Nephron (organoid): ENCODE data around the gene THAP8.

Source experiments
- H3K27ac Mint-ChIP-seq, 3 experiments: 2 replicates each; pipeline ENCODE4 v1.8.0; 2020; ENCODE audit warnings: mixed read lengths in 3 of 3, mild to moderate bottlenecking in 2 of 3, moderate library complexity in 1 of 3
- H3K27me3 Mint-ChIP-seq: 2 replicates; pipeline ENCODE4 v1.8.0; 2021; ENCODE audit warnings: low read depth, mild to moderate bottlenecking, moderate library complexity, mixed read lengths
- H3K36me3 Mint-ChIP-seq: 2 replicates; pipeline ENCODE4 v1.8.0; 2020; ENCODE audit warnings: low read depth, mixed read lengths
- H3K4me1 Mint-ChIP-seq: 2 replicates; pipeline ENCODE4 v1.8.0; 2020; ENCODE audit warnings: mixed read lengths
- H3K4me3 Mint-ChIP-seq, 3 experiments: 2 replicates each; pipeline ENCODE4 v1.8.0; 2020; ENCODE audit warnings: mild to moderate bottlenecking in 3 of 3, mixed read lengths in 3 of 3, moderate library complexity in 2 of 3
- H3K9me3 Mint-ChIP-seq: 2 replicates; pipeline ENCODE4 v1.8.0; 2020; ENCODE audit warnings: mixed read lengths
- CTCF ChIP-seq, 3 experiments: fragments of 200-600 bp; sonication (generic); IDR thresholded peaks; one replicate each; pipeline ENCODE4 v1.5.0; 2021; ENCODE audit warnings: antibody characterized with exemption in 3 of 3; ENCODE audit not compliant: unreplicated experiment in 3 of 3

THAP8 gene

GRCh38 chr19:36027696-36028095 is 26.4 kb downstream of the THAP8 start:
- Mint-ChIP-seq H3K4me1 (peaks cover 17% of the 10 kb centered on the region), H3K27me3 (no peaks in the 10 kb centered on the region), H3K36me3 (peaks cover 39% of the 10 kb centered on the region), H3K9me3 (no peaks in the 10 kb centered on the region), H3K4me3 (no peak overlapping the region), H3K27ac (no peak overlapping the region)
- no peak for TF ChIP-seq CTCF (IDR thresholded peaks at IDR 0.05; ENCODE audit: unreplicated experiment in 3 of 3)

GRCh38 chr19:36026091-36026876 is 27.8 kb downstream of the THAP8 start:
- no peak for TF ChIP-seq CTCF (IDR thresholded peaks at IDR 0.05; ENCODE audit: unreplicated experiment in 3 of 3)
- H3K27ac Mint-ChIP-seq: no peak overlapping the region
- H3K27me3 Mint-ChIP-seq: no peaks in the 10 kb centered on the region
- H3K4me1 Mint-ChIP-seq: peaks cover 13% of the 10 kb centered on the region
- no peaks in the 10 kb centered on the region for H3K9me3 Mint-ChIP-seq
- no peak overlapping the region for H3K4me3 Mint-ChIP-seq
- peaks cover 40% of the 10 kb centered on the region for H3K36me3 Mint-ChIP-seq

- Mint-ChIP-seq H3K27me3 (no peaks in the 10 kb centered on the region), H3K9me3 (no peaks in the 10 kb centered on the region), H3K27ac (no peak overlapping the region), H3K4me3 (no peak overlapping the region), H3K36me3 (peaks cover 44% of the 10 kb centered on the region), H3K4me1 (peaks cover 8% of the 10 kb centered on the region)
- no peak for TF ChIP-seq CTCF (IDR thresholded peaks at IDR 0.05; ENCODE audit: unreplicated experiment in 3 of 3)
Measured at GRCh38 chr19:36025541-36025940, 28.5 kb downstream of the THAP8 start.

DNA sequence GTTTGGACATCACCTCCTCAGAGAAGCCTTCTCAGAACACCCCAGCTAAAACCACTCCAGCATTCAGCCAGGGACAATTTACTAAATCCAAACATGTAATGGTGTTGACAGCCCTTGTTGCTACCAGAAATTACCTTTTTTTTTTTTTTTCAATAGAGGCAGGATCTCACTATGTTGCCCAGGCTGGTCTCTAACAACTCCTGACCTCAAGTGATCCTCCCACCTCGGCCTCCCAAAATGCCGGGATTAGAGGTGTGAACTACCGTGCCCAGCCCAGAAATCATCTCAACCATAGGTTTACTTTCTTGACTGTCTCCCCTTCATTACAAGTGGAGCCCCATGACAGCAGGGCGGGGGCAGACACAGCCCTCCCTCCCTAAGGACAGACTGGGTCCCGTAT is 30.7 kb downstream of the THAP8 start:
- H3K4me1 Mint-ChIP-seq: no peaks in the 10 kb centered on the region
- H3K4me3 Mint-ChIP-seq: no peak overlapping the region
- no peaks in the 10 kb centered on the region for H3K27me3 Mint-ChIP-seq
- no peaks in the 10 kb centered on the region for H3K9me3 Mint-ChIP-seq
- H3K27ac Mint-ChIP-seq: no peak overlapping the region
- H3K36me3 Mint-ChIP-seq: peaks cover 43% of the 10 kb centered on the region
- no peak for TF ChIP-seq CTCF (IDR thresholded peaks at IDR 0.05; ENCODE audit: unreplicated experiment in 3 of 3)

DNA sequence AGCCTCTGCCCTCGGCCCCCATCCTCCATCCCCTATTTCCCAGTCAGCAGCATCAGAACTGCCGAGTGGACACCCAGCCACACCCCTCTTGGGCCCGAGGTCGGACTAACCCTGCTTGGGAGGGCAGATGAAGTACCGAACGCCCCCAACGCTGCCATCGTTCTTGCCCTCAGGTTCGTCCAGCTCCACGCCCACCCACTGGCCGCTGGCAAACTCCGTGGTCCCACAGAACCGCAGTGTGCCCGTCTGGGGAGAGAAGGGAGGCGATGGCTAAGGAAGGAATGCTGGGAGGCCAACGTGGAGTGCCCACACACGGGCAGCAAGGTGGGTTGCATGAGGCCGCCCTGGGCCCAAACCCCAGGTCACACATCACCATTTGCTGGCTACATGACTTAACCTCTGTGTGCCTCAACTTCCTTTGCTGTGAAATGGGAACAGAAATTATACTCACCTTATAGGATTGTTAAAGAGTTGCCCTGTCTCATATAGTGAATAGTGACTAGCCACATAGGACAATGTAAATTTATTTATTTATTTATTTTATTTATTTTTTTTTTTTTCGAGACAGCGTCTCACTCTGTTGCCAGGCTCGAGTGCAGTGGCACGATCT is 34.9 kb downstream of the THAP8 start:
- Mint-ChIP-seq H3K9me3 (no peaks in the 10 kb centered on the region), H3K27ac (no peak overlapping the region), H3K27me3 (no peaks in the 10 kb centered on the region), H3K4me3 (no peak overlapping the region), H3K36me3 (peaks cover 51% of the 10 kb centered on the region), H3K4me1 (peaks cover 7% of the 10 kb centered on the region)
- no peak for TF ChIP-seq CTCF (IDR thresholded peaks at IDR 0.05; ENCODE audit: unreplicated experiment in 3 of 3)
